HUDEP-2 (cell line): Measurements from ENCODE around the gene PAX8.
A peak's percentile ranks its signal among the peaks of the same experiment; 100 is the strongest.

ENCODE experiments used
- DNase-seq, 76 experiments: peaks; one replicate each; lab custom pipeline; 2025; ENCODE audit not compliant: unreplicated experiment in 76 of 76; lab: John Stamatoyannopoulos, UW

The PAX8 gene

GRCh38 chr2:113209011-113209645 is 69.6 kb downstream of the PAX8 start:
- no peak for DNase-seq

DNA sequence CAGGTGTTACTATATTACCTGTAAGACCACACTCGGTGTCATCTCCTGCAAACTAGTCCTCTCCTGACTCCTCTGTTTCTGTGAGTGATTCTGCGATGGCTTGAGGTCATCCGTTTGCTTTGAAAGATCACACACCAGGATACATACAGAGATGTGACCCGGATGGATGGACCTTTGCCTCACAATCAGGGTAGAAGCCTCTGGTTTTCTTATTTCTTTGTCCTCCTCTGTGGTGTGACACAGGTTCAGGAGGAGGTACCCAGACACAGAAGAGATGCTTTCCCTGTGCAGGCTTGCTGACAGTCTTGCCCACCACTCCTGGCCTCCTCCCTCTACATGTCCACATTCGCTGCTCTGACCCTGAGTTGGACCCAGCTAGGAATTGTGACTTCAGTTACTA is 70.3 kb downstream of the PAX8 start:
- DNase-seq, result no peak

GRCh38 chr2:113207021-113207420 is 71.7 kb downstream of the PAX8 start:
- DNase-seq, result no peak

GRCh38 chr2:113206251-113206650 is 72.5 kb downstream of the PAX8 start:
- DNase-seq, result no peak

- peak in 60 of 76 experiments; percentile 1 to 67 (median 38) for DNase-seq
Observed at GRCh38 chr2:113203901-113204519, 74.7 kb downstream of the PAX8 start.

GRCh38 chr2:113203217-113203530 is 75.5 kb downstream of the PAX8 start:
- DNase-seq, result no peak

DNA sequence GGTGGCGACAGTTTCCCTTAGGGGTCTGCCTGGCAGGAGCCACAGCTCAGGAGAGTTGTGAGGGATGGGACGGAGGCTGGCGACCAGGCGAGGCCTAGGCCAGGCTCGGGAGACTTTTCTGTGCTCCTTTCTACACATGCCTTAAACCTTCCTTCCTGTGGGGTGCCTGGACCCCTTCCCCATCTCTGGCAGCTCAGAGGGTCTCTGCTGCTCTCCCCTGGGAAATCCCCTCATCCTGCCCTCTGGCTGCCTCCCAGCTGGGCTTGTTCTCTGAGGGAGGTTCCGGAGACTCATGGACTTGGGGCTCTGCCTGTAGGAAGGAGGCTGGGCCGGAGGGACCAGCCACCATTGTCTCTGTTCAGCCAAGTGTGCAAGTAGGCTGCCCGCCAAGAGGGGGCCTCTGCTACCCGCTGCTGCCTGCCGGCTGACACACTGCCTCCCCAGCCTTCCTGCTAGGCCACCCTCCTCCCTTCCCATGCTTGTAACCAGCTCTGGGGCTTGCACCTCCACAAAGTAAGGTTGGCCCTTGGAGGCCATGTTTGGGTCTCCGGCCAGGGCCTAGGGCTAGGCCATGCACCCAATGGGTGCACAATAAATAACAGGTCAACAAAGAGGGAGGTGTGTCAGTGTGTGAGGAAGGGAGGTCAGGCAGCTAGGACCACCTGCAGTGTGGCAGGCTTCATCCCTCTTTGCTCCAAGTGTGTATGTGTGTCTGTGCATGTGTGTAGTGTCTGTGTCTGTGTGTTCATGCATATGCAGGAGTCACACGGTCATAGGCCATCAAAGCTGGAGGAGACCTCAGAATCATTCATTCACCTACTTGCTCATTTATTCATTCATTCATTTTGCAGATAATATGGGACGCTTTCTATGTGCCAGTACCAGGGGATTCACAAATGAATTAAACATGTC is 76.2 kb downstream of the PAX8 start:
- DNase-seq, result no peak

- no peak for DNase-seq
Observed at GRCh38 chr2:113201496-113202304, 77.0 kb downstream of the PAX8 start.

DNA sequence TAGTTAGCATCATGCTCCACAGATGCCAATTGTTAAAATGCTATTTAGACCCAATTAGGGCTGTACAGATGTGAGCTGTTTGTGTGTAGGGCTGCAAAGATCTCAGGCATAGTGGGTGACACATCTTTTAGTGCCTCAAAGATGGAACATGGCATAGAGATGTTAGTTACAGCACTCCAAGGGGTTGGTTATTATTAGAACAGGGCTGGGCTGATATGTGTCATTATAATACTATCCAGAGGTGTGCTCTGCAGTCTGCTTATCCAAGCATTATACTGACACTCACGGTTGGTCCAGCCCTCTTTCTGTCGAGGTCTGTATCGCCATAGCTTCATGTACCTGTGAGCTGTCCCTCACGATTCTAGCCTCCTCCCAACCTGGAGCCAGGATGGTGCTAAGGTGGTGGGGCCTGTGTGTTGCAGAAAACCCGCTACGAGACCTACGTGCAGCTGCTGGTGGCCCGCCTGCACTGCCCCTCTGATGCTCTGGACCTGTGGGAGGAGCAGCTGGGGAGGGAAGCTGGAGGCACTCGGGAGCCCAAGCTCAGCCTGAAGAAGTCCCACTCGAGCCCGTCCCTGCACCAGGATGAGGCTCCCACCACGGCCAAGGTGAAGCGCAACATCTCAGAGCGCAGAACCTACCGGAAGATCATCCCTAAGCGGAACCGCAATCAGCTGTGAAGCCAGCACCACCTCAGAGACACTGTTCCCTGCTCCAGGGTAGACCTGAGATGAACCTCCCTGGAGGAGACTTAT is 77.8 kb downstream of the PAX8 start:
- DNase-seq, result no peak

DNA sequence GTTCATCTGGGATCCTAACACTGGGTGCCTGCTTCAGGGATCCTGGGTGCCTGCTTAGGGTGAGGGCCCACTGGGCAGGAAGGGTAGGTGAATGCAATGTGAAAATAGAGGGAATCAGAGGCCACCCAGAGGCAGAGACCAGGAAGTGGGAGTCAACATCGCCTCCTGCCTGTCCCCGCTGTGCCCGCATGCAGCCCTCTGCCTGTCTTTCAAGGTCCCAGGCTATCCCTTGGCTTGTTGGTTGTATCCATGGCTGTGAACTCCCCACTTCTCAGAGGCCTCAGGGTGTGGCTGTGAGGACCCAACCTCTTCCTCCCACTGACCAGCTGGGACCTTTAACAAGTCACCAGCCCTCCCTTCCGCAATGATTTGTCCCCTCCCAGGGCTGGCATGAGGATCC is 78.5 kb downstream of the PAX8 start:
- DNase-seq, result peak in 2 of 76 experiments; percentile 4 to 20

DNA sequence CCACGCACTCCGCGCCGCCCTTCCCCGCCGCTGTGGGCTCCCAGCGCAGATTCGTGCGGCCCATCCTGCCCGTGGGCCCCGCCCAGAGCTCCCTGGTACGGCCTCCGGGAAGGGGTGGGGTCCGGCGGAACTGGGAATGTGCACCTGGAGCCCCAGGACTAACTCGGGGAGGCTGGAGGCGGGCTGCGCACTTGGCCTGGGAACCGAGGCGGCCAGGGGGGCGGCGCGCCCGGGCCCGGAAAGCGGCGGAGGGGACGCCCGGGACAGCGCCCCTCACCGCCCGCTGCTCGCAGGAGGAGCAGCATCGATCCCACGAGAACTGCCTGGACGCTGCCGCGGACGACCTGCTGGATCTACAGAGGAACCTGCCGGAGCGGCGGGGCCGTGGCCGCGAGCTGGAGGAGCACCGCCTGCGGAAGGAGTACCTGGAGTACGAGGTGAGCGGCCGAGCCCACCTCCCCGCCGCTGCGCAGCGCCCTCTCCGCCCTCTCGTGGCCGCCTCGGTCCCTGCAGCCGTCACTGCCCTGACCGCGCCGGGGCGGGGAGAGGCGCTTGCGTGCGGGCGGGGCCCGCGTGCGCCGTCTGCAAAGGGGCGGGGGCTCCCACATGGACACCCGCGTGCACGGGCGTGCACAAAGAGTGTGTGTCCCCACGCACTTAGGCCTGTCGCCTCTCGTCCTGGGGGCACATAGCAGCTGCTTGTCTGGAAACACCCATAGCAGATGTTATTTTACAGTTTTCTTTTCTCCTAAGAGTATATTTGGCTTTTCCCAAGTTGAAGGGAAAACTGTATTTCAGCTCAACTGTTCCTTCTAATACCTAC is 79.7 kb downstream of the PAX8 start:
- peak in 71 of 76 experiments; percentile 7 to 82 (median 57) for DNase-seq

DNA sequence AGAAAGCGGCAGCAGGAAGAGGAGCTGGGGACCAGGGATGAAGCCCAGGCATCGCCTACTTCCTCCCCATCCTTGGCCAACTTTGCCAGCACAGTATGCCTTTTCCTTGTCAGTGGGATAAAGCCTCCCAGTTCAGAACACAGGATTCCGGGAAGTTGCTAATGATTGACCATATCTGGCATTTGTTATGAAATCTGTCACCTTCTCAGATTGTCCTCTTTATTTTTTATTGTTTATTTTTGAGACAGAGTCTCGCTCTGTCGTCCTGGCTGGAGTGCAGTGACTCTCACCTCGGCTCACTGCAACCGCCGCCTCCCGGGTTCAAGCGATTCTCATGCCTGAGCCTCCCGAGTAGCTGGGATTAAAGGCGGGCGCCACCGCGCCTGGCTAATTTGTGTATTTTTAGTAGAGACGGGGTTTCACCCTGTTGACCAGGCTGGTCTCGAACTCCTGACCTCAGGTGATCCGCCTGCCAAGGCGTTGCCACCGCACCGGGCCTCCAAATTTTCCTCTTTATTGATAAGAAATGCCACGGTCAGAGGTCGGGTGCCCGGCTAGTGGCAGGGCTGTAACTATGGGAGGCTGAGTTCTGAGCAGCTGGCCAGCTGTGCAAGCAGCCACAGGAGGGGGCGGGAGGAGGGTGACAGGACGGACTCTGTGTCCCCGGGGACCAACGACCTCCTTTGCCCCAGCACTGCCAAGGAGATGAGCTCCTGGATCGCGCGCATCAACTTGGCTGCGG is 80.5 kb downstream of the PAX8 start:
- DNase-seq, result no peak

DNA sequence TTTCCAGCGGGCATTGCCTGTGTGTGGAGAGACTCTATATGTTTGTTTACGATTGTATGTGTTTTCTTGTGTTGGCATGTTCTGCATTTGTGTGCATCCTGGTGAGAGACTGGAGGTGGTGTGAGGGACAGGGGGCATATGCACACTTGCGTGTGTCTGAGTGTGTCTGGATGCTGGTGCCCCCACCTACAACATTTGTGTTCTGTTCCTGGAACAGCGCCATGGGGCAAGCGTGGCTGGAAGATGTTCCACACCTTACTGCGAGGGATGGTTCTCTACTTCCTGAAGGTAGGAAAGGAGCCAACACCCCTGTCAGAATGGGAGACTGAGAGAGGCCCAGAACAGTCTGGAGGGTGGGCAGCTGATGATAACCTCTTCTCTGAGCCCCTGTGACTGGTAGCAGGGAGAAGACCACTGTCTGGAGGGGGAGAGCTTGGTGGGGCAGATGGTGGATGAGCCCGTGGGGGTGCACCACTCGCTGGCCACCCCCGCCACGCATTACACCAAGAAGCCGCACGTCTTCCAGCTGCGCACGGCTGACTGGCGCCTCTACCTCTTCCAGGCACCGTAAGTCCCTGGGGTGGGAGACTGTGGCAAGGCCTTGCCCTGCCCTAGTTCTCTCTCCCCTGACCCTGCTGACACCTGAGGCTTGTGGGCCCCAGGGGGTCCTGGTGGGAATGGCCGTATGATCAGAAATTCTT is 81.2 kb downstream of the PAX8 start:
- DNase-seq, result no peak

GRCh38 chr2:113196839-113197238 is 81.9 kb downstream of the PAX8 start:
- DNase-seq, result no peak

DNA sequence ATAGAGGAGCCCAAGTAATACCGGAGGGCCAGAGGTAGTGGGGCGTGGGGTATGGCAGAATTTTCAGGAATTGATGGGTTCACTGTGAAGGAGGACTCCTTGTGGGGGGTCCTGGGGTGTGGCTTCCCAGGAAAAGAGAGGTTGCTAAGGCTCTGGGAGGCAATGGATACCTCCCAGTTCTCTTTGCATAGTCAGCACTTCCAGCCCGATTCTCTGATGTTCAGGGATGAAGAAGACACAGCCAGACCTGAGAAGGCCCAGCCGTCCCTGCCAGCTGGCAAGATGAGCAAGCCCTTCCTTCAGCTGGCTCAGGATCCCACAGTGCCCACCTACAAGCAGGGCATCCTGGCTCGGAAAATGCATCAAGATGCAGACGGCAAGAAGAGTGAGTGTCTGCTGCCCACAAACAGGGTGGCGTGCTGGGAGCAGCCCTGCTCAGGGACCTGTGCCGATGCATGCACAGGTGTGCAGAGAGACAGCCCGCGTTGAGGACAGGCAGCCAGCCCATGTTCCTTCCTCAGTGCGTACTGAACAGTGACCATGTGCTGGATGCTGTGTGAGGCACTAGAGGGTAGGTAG is 82.7 kb downstream of the PAX8 start:
- no peak for DNase-seq

- DNase-seq, result no peak
Observed at GRCh38 chr2:113192459-113193100, 86.1 kb downstream of the PAX8 start.

- DNase-seq, result no peak
Observed at GRCh38 chr2:113190871-113191270, 87.8 kb downstream of the PAX8 start.
